Endothelial cell of umbilical vein (primary cell): ENCODE results near the gene CTSW. TPM values are rescaled to one million over a fixed set of nuclear protein-coding genes. Genes with fewer than 3 reads are reported as not detected.
"Not testable (repeated sequence)": the region's sequence is repeated elsewhere in the genome, so short reads cannot be mapped to it uniquely, and the experiment has no call there.

Experiments
- Bru-seq: library from RNA; stranded (reverse); fragments of 400-500 nt; gene quantifications from one replicate; lab custom pipeline; 2021; lab: Mats Ljungman, UMichigan
- BruChase-seq, 2 experiments: library from RNA; stranded (reverse); fragments of 400-500 nt; gene quantifications; one replicate each; lab custom pipeline; 2021; lab: Mats Ljungman, UMichigan
- BruUV-seq: library from RNA; stranded (reverse); fragments of 400-500 nt; replicated peaks from 2 replicates; lab custom pipeline; 2021; lab: Mats Ljungman, UMichigan
- CTCF ChIA-PET: fragments of 300-600, 350-600 bp; sonication (Branson Sonifier 250); formaldehyde crosslinking; loops from one replicate; lab custom pipeline; 2021; ENCODE audit warnings: antibody characterized with exemption, inconsistent platforms; lab: Charles Lee
- POLR2A ChIA-PET: fragments of 300-600, 350-600 bp; sonication (Branson Sonifier 250); formaldehyde crosslinking; loops from one replicate; lab custom pipeline; 2021; ENCODE audit warnings: antibody characterized with exemption, inconsistent platforms; lab: Charles Lee
- DNase-seq: peaks from one replicate; pipeline ENCODE4 v3.0.0-alpha.2; 2011; ENCODE audit warnings: low read depth, low spot score
- FAIRE-seq: peaks from 2 replicates; lab custom pipeline; 2011; peaks lifted over from hg19 to GRCh38; lab: Jason Lieb, UNC
- H2AFZ ChIP-seq: 2 replicates; pipeline ENCODE4 v1.6.0; 2012; ENCODE audit warnings: low read depth, low read length, control low read depth, inconsistent platforms
- H3K27ac ChIP-seq: 2 replicates; pipeline ENCODE4 v1.5.1; 2011; ENCODE audit warnings: low read depth, mild to moderate bottlenecking, control low read depth, low read length, moderate library complexity; ENCODE audit not compliant: insufficient read depth
- H3K27me3 ChIP-seq, 2 experiments: 2 replicates each; pipeline versions ENCODE4 v1.6.0 to v1.6.1; 2011; ENCODE audit warnings: low read length in 2 of 2, mixed read lengths in 1 of 2; ENCODE audit not compliant: control insufficient read depth in 2 of 2, insufficient read depth in 2 of 2
- H3K36me3 ChIP-seq, 2 experiments: 2 replicates in 1 of 2; 3 replicates in 1 of 2; pipeline ENCODE4 v1.5.1; 2011; ENCODE audit warnings: low read length in 2 of 2, mild to moderate bottlenecking in 1 of 2, moderate library complexity in 1 of 2; ENCODE audit not compliant: control insufficient read depth in 2 of 2, insufficient read depth in 2 of 2; ENCODE audit errors: extremely low read depth in 1 of 2
- H3K4me1 ChIP-seq: 3 replicates; pipeline ENCODE4 v1.5.1; 2011; ENCODE audit warnings: mild to moderate bottlenecking, low read length; ENCODE audit not compliant: control insufficient read depth, insufficient read depth; ENCODE audit errors: extremely low read depth
- H3K4me2 ChIP-seq: 2 replicates; pipeline ENCODE4 v1.6.1; 2011; ENCODE audit warnings: low read length, control low read depth, mixed read lengths; ENCODE audit not compliant: insufficient read depth
- H3K4me3 ChIP-seq, 3 experiments: fragments of 200-600 bp in 1 of 3; sonication (generic), shearing (Covaris generic) in 1 of 3; replicated peaks in 1 of 3; 2 replicates each; pipeline ENCODE4 v1.5.1; 2011 to 2016; ENCODE audit warnings: control low read depth in 3 of 3, low read length in 3 of 3, mild to moderate bottlenecking in 2 of 3, inconsistent platforms in 1 of 3, low read depth in 1 of 3, moderate library complexity in 1 of 3; ENCODE audit not compliant: insufficient read depth in 1 of 3
- H3K79me2 ChIP-seq: 2 replicates; pipeline ENCODE4 v1.6.0; 2012; ENCODE audit warnings: low read length, inconsistent platforms; ENCODE audit not compliant: control insufficient read depth, insufficient read depth
- H3K9ac ChIP-seq: replicated peaks from 2 replicates; pipeline ENCODE3; 2011; ENCODE audit warnings: low read length, control low read depth; ENCODE audit not compliant: insufficient read depth; ENCODE audit errors: extremely low read depth
- H3K9me1 ChIP-seq: replicated peaks from 3 replicates; pipeline ENCODE4 v1.6.0; 2011; ENCODE audit warnings: mild to moderate bottlenecking, low read length; ENCODE audit not compliant: control insufficient read depth, insufficient read depth; ENCODE audit errors: extremely low read depth
- H3K9me3 ChIP-seq: replicated peaks from 2 replicates; pipeline ENCODE4 v1.5.1; 2012; ENCODE audit warnings: low read length, inconsistent platforms; ENCODE audit not compliant: control insufficient read depth, insufficient read depth
- H4K20me1 ChIP-seq: replicated peaks from 2 replicates; pipeline ENCODE3; 2011; ENCODE audit warnings: mild to moderate bottlenecking, low read length; ENCODE audit not compliant: control insufficient read depth, insufficient read depth; ENCODE audit errors: extremely low read depth
- EZH2 ChIP-seq: IDR thresholded peaks from 2 replicates; pipeline ENCODE4 v1.6.1; 2012; ENCODE audit warnings: borderline replicate concordance, low read depth, mild to moderate bottlenecking, moderate library complexity, low read length, inconsistent platforms; ENCODE audit not compliant: severe bottlenecking
- FOS ChIP-seq: IDR thresholded peaks from 2 replicates; pipeline ENCODE4 v1.6.1; 2011; ENCODE audit warnings: mild to moderate bottlenecking, low read length, moderate library complexity, borderline replicate concordance; ENCODE audit not compliant: insufficient read depth
- GATA2 ChIP-seq: IDR thresholded peaks from 2 replicates; pipeline ENCODE4 v1.7.0; 2011; ENCODE audit warnings: low read depth, mild to moderate bottlenecking, moderate library complexity, mixed read lengths, low read length; ENCODE audit not compliant: insufficient read length, insufficient read depth
- JUN ChIP-seq: IDR thresholded peaks from 2 replicates; pipeline ENCODE4 v1.6.1; 2011; ENCODE audit warnings: borderline replicate concordance, low read depth; ENCODE audit not compliant: insufficient read length, insufficient read depth
- MYC ChIP-seq: IDR thresholded peaks from one replicate; pipeline ENCODE4 v1.6.1; 2011; ENCODE audit warnings: mild to moderate bottlenecking, low read depth, low read length
- POLR2A ChIP-seq: IDR thresholded peaks from 2 replicates; pipeline ENCODE4 v1.6.1; 2012; ENCODE audit warnings: low read depth, mild to moderate bottlenecking, control low read depth, low read length
- POLR2AphosphoS5 ChIP-seq: IDR thresholded peaks from 2 replicates; pipeline ENCODE4 v1.6.1; 2012; ENCODE audit warnings: low read depth, mild to moderate bottlenecking, control low read depth, low read length, moderate library complexity; ENCODE audit not compliant: insufficient read depth
- dilution Hi-C: fragments of 300-500 bp; cut with MboI; formaldehyde crosslinking; loops from one replicate; pipeline ENCODE4 v1.15.0; 2019; ENCODE audit warnings: low sequenced_read_pairs; ENCODE audit not compliant: extremely low pct_ligation_motif_present
- intact Hi-C: fragments of 100-400 bp; cut with micrococcal nuclease; formaldehyde crosslinking; loops from one replicate; pipeline ENCODE4 v1.10.0; 2022
- long read RNA-seq: library from polyadenylated mRNA; stranded (forward); transcript quantifications from one replicate; pipeline ENCODE4 v2.0.0, GENCODE V29; 2021
- polyA minus RNA-seq, 3 experiments: library from RNA; depleted of rRNA, polyadenylated mRNA; stranded (reverse); fragments of >200 nt; gene quantifications; 1 replicate in 1 of 3; 2 replicates in 2 of 3; pipeline ENCODE4 v1.2.3, GENCODE V29; 2011
- polyA plus RNA-seq, 4 experiments: library from polyadenylated mRNA; depleted of rRNA in 3 of 4; stranded (reverse) in 3 of 4; unstranded in 1 of 4; fragments of >200 nt; gene quantifications; 2 replicates each; pipeline versions ENCODE4 v1.2.1 to v1.2.3, GENCODE V29; 2011 to 2012; ENCODE audit warnings: missing spikeins in 1 of 4
- total RNA-seq: library from RNA; stranded (reverse); gene quantifications from 2 replicates; pipeline ENCODE4 v1.2.3, GENCODE V29; 2021
- TF ChIP-seq, protein P1 (sequence below), 2 donors: IDR thresholded peaks; 1 replicate in 1 of 2; 2 replicates in 1 of 2; pipeline ENCODE4 v1.5.1; 2011; ENCODE audit warnings: low read length in 2 of 2, mild to moderate bottlenecking in 2 of 2, moderate library complexity in 2 of 2, control low read depth in 1 of 2, inconsistent platforms in 1 of 2, low read depth in 1 of 2; ENCODE audit not compliant: insufficient read depth in 1 of 2; ENCODE audit errors: extremely low read depth in 1 of 2
- TF ChIP-seq, protein P2 (sequence below): IDR thresholded peaks from 2 replicates; pipeline ENCODE4 v1.6.1; 2011; ENCODE audit not compliant: insufficient read depth, insufficient read length

Gene CTSW, protein sequence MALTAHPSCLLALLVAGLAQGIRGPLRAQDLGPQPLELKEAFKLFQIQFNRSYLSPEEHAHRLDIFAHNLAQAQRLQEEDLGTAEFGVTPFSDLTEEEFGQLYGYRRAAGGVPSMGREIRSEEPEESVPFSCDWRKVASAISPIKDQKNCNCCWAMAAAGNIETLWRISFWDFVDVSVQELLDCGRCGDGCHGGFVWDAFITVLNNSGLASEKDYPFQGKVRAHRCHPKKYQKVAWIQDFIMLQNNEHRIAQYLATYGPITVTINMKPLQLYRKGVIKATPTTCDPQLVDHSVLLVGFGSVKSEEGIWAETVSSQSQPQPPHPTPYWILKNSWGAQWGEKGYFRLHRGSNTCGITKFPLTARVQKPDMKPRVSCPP
- total RNA-seq (not detected in 2 replicates), polyA plus RNA-seq (not detected in 2 replicates), polyA minus RNA-seq (not detected in 2 replicates), Bru-seq, nascent RNA (not detected), BruChase-seq, experiment 1, labeled RNA remaining after a 6-hour chase (not detected), BruChase-seq, experiment 2, labeled RNA remaining after a 2-hour chase (not detected)
- polyA plus RNA-seq (2011; cell fraction: cytosol; rRNA removed), result 0.04 and 0.05 TPM in 2 replicates
- polyA plus RNA-seq (2011; cell fraction: nucleus; rRNA removed), result 0.16 TPM in 1 of 2 replicates, not detected in the other
- 0.16 and 0.50 TPM in 2 replicates for polyA plus RNA-seq (2012)
- not detected for polyA minus RNA-seq (2011; cell fraction: cytosol; rRNA and poly(A)+ RNA removed)
- not detected in 2 replicates for polyA minus RNA-seq (2011; cell fraction: nucleus; rRNA and poly(A)+ RNA removed)
- long read RNA-seq, partial matches to known transcripts, result 0 of 22 reads
- long read RNA-seq, other reads (novel, unspliced or antisense), result 22 of 22 reads

DNA sequence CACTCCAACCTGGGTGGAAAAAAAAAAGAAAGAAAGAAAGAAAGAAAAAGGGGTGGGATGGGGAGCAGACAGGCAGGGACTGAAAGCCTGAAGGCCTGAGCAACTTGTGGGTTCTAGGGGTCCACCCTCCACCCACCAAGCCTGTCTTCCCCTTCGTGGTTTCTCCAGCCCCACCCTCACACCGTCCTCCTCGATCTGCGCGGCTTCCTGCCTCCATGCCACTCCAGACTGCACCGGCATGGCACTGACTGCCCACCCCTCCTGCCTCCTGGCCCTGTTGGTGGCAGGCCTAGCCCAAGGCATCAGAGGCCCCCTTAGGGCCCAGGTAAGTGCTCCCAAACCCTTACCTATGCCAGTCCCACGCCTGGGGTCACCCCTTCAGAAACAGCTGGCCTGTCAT, at the start of gene CTSW:
CTSW (plus strand) TSS at position 221 of the 400 bp plus-strand sequence; CDS start at position 239, 18 bp downstream.
- intact Hi-C loops, result no loop called here

DNA sequence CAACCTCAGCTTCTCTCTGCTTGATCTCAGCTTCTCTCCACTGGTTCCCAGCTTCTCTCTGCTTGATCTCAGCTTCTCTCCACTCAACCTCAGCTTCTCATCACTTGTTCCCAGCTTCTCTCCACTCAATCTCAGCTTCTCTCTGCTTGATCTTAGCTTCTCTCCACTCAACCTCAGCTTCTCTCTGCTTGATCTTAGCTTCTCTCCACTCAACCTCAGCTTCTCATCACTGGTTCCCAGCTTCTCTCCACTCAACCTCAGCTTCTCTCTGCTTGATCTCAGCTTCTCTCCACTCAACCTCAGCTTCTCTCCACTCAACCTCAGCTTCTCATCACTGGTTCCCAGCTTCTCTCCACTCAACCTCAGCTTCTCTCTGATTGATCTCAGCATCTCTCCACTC, 47.4 kb upstream of the CTSW start:
- BruUV-seq, H3K4me3 ChIP-seq, POLR2A ChIA-PET, H4K20me1 ChIP-seq, dilution Hi-C loops, H3K27ac ChIP-seq, FAIRE-seq, H3K4me2 ChIP-seq, intact Hi-C loops, H3K36me3 ChIP-seq, DNase-seq, H3K9me1 ChIP-seq, H3K9me3 ChIP-seq, H3K79me2 ChIP-seq, H2AFZ ChIP-seq, H3K9ac ChIP-seq: not testable (repeated sequence)
- Histone ChIP-seq H3K4me1 (peaks cover 11% of the 10 kb centered on the region), H3K27me3 (peaks cover 21 to 28% of the 10 kb centered on the region in 2 experiments)
- CTCF ChIA-PET, result interaction anchor here (0.6 to 2.6 kb wide), 6 partner anchors 11 to 1366 kb away, joined by 3 to 9 read pairs (median 6); no protein-coding TSS in a partner anchor

More for the DNA sequence above, at the start of gene CTSW:
- no peak within 1 kb of the TSS for H3K4me2 ChIP-seq
- dilution Hi-C loops, result no loop called here
- no peaks in the 10 kb centered on the region for H3K27me3 ChIP-seq
- ChIA-PET CTCF (interaction anchor here (1.1 to 1.6 kb wide), 3 partner anchors 9 to 22 kb away, joined by 3 to 5 read pairs (median 4); partner anchors contain the start of gene FIBP), POLR2A (interaction anchor here (1.6 kb wide), 1 partner anchor 10 kb away, joined by 4 read pairs; no protein-coding TSS in a partner anchor)
- no peak within 1 kb of the TSS for H3K9ac ChIP-seq
- H3K79me2 ChIP-seq, result no peaks in the 10 kb centered on the region
- BruUV-seq, result no TSS peak
- no peaks in the 10 kb centered on the region for H3K9me3 ChIP-seq
- no peak within 1 kb of the TSS for H2AFZ ChIP-seq
- H4K20me1 ChIP-seq, result no peaks in the 10 kb centered on the region
- DNase-seq, result no peak
- FAIRE-seq, result no peak
- H3K9me1 ChIP-seq, result no peaks in the 10 kb centered on the region
- no peak within 1 kb of the TSS for H3K27ac ChIP-seq
- H3K4me1 ChIP-seq, result no peaks in the 10 kb centered on the region
- no peak within 1 kb of the TSS for H3K4me3 ChIP-seq
- no peak for TF ChIP-seq MYC
- no peak for TF ChIP-seq GATA2
- TF ChIP-seq FOS, result no peak
- TF ChIP-seq EZH2, result no peak
- TF ChIP-seq JUN, result no peak
- TF ChIP-seq, protein P1, sequence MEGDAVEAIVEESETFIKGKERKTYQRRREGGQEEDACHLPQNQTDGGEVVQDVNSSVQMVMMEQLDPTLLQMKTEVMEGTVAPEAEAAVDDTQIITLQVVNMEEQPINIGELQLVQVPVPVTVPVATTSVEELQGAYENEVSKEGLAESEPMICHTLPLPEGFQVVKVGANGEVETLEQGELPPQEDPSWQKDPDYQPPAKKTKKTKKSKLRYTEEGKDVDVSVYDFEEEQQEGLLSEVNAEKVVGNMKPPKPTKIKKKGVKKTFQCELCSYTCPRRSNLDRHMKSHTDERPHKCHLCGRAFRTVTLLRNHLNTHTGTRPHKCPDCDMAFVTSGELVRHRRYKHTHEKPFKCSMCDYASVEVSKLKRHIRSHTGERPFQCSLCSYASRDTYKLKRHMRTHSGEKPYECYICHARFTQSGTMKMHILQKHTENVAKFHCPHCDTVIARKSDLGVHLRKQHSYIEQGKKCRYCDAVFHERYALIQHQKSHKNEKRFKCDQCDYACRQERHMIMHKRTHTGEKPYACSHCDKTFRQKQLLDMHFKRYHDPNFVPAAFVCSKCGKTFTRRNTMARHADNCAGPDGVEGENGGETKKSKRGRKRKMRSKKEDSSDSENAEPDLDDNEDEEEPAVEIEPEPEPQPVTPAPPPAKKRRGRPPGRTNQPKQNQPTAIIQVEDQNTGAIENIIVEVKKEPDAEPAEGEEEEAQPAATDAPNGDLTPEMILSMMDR (IDR thresholded peaks at IDR 0.05; ENCODE audit: extremely low read depth in 1 of 2, insufficient read depth in 1 of 2, low read depth in 1 of 2, low read length in 2 of 2), result no peak
- no peak for TF ChIP-seq POLR2AphosphoS5
- no peak for TF ChIP-seq POLR2A
- TF ChIP-seq, protein P2, sequence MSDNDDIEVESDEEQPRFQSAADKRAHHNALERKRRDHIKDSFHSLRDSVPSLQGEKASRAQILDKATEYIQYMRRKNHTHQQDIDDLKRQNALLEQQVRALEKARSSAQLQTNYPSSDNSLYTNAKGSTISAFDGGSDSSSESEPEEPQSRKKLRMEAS, result no peak
- peaks cover 4 to 23% of the 10 kb centered on the region in 2 experiments for H3K36me3 ChIP-seq
